GM21390 (cell line): ENCODE results near the gene MDP1.
"Not testable (repeated sequence)": the region's sequence is repeated elsewhere in the genome, so short reads cannot be mapped to it uniquely, and the experiment has no call there.

ENCODE experiments used
- ATAC-seq: cut with Tn5 transposase; IDR thresholded peaks from one replicate; pipeline ENCODE4 v1.9.1; 2021; ENCODE audit not compliant: unreplicated experiment

MDP1 gene

DNA sequence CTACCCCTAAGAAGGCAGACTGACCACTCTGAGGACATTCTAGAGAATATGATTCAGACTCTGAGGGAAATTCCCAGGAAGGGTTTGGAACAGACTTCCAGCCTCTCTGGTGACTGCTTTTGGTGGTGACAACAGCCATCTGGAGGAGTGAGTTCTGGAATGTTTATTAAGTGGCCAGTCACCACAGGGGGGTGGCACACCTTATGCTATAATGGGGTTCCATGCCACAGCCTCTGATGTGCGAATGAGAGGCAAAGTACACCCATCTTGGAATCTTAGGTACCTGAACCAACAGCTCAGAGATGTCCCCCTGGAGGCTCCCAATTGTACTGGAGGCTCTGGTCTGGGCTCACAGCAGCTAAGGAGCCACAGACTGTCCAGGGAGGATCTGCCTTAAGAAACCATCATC is 36.0 kb upstream of the MDP1 start:
- ATAC-seq, result no peak

DNA sequence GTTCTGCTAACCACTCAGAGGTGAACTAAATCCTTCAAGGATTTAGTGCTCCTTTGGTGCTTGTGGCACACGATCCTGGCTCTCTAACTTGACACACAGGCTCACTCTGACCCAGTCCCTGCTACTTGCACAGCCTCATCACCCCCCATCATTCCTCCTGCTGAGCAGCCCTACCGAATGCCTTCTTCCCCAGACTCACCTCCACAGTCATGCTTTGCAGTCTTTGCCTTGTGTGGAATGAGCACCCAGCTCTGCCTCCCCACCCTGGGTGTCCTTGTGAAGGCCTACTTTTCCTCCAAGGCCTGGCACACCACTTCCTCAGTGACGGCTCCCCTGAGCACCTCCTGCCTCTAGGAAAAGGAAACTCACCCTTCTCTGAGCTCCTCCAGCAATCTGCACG is 34.5 kb upstream of the MDP1 start:
- no peak for ATAC-seq

DNA sequence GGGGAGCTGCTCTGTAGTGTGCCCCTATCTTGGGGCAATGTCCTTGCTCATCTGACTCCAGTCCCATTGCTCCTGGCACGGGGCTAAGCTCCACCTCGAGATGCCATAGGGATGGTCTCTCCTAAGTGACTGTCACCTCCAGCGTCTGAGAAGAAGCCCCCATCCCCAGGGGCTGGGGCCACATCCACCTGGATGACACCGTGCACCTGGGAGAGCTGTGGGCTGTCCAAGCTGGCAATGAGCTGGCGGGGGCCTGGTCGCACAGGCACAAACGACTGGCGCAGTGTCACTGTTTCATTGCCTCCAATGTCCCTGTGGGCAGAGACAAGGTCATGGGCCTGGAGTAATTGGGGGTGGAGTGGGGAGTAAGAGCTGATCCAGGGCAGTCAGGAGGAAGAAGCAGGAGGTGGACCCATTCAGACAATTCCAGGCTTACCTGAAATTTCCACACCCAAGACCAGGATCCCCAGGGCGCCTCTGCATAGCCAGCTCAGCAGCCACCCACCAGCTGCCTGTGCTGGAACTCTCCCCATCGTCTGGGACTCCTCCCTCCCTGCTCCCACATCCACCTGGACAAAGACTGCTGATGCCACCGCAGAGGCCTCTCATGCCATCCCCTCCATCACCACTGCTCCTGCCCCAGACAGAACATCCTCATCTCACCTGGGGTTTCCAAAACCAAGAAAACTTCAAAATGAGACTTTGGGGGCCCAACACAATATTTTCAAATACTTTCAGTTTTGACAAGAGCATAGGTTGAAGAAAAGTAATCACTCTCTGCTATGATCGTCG is 33.6 kb upstream of the MDP1 start:
- ATAC-seq, result no peak

DNA sequence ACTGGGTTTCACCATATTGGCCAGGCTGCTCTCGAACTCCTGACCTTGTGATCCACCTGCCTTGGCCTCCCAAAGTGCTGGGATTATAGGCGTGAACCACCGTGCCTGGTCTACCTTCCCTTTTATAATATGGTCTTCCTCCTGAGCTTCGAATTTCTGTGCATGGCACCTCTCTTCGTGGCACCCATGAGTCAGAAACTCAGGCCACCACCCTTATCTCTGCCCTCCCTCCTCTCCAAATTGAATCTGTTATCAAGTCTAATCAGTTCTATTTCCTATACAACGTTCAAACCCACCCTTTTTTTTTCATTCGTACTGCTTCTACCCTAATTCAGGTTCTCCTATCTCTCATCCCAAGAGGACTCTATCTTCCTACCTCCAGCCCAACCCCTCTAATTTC is 31.6 kb upstream of the MDP1 start:
- ATAC-seq, result no peak

DNA sequence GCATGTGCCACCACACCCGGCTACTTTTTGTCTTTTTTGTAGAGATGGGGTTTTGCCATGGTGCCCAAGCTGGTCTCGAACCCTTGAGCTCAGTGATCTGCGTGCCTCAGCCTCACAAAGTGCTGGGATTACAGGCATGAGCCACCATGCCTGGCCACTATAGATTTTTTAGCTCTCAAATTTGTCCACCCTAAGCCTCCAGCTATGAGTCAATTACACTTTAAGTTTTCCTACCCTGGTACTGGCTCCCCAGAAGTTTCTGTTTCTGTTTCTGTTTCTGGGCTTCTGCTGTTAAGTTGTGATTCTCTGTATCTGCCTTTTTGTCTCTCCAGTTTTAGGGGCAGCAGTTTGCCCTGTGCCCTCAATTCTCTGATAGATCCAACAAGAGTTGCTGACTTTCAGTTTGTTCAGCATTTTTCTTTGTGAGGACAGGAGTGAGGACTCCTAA is 30.9 kb upstream of the MDP1 start:
- ATAC-seq, result no peak

DNA sequence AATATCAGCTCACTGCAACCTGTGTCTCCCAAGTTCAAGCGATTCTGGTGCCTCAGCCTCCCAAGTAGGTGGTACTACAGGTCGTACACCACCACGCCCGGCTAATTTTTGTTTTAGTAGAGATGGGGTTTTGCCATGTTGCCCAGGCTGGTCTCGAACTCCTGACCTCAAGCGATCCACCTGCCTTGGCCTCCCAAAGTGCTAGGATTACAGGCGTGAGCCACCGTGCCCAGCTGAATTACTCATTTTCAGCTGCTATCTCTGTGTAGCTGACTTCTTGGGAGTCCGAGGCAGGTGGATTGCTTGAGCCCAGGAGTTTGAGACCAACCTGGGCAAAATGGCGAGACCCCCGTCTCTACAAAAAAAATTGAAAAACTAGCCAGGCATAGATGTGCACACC is 29.5 kb upstream of the MDP1 start:
- ATAC-seq, result not testable (repeated sequence)

DNA sequence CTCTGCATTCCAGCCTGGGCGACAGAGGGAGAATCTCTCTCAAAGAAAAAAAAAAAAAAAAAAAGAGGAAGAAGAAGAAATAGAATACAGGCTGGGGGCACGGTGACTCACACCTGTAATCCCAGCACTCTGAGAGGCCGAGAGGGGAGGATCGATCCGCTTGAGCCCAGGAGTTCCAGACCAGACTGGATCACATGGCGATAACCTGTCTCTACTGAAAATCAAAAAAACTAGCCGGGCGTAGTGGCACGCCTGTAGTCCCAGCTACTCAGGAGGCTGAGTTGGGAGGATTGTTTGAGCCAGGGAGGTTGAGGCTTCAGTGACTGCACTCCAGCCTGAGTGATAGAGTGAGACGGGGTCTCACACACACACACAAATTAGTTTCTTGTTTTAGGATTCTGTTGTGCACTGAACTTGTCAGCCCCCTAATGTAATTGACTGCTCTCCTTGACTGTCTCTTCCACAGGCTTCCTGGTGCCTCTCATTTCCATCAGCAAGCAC is 27.5 kb upstream of the MDP1 start:
- no peak for ATAC-seq

DNA sequence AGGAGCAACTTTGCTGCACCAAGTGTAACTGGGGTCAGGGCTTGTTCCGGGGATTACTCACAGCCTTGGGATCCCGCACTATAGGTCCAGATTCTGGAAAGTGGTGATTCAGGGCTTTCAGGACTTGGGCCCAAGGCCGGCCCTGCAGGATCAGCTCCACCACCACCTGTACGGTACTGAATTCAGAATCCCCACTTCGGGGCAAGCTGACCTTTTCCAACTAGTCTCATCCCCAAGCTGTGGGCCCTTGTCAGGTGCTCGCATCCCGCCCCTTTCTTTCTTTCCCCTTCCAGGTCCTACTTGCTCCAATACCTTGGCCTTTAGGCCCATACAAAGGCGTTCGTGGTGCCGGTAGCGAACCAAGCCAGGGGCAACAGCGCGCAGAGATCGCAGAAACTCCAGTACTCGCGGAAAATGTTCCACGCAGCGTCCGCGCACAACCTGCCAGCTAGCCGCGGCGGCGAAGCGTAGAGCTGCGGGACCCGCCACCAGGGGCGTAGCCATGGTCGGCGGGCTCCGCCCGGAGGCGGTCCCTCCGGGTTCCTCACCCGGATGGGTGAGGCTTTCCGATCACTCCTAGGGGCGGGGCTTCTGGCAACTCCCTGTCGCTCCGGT is 26.1 kb upstream of the MDP1 start:
- ATAC-seq, result peak; percentile 77

DNA sequence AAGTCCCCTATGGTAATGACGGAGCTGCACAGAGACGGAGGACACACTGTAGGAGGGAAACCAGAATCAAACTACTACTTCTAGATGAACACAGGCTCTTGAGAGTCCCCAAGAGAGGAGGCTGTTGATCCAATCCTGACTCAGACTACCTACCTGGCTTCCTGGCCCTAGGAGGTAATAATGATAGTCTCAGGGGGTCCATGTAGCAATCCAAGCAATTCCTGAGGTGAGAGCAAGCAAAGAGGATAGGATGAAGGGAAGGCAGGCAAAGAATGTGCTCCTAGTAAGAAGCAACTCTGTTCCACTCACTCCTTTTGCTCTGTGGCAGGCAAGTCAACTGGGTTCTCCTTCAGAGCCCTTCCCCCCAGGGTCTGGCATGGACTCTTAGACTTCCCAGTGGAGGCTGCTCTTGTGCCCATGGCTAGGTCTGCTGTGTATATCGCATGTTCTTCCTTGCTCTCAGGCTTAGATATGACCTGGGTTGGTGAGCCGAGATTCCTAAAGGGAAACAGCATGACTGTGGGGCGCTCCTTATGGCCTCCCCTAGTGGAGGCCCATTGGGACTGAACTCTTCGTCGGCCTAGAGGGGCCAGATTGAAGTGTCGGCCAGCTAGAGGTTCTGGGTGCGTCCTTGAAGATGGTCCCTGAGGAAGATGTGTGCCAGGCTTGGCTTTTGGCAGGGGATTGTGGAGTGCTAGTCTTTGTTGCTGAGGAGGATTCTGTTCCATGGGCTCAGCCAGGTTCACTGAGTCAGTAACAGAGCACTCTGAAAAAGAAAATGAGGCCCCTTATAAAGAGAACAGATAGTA is 24.4 kb upstream of the MDP1 start:
- no peak for ATAC-seq

DNA sequence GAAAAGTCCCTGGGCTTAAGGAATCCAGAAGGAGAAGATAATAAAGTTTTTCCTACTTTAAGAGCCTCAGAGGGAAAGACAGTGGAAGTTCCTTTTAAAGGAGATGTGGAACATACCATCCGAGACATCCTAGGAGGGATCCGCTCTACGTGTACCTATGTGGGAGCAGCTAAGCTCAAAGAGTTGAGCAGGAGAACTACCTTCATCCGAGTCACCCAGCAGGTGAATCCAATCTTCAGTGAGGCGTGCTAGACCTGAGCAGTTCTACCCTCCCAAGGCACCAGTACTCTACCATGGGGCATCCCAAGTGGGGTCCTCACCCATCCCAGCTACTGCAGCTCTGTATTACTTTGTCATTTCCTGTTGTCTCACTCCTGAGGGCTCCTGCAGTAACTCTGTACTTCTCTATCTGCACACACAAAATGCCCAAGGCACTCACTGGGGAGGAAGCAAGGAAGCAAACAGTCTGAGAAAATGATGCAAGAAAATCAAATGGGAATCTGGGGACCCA is 22.7 kb upstream of the MDP1 start:
- no peak for ATAC-seq

DNA sequence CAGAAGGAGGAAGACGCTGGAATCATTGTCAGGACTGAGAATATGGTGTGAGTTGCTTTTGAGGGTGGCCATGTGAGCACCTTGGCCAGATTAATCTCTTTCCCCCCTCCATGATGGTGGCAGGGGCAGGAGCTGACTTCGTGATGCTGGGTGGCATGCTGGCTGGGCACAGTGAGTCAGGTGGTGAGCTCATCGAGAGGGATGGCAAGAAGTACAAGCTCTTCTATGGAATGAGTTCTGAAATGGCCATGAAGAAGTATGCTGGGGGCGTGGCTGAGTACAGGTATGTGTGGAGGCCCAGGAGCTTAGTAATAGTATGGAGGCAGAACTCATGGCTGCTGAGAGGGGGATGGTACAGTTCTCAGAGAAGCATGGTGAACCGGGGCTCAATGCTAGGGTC is 22.3 kb upstream of the MDP1 start:
- no peak for ATAC-seq

DNA sequence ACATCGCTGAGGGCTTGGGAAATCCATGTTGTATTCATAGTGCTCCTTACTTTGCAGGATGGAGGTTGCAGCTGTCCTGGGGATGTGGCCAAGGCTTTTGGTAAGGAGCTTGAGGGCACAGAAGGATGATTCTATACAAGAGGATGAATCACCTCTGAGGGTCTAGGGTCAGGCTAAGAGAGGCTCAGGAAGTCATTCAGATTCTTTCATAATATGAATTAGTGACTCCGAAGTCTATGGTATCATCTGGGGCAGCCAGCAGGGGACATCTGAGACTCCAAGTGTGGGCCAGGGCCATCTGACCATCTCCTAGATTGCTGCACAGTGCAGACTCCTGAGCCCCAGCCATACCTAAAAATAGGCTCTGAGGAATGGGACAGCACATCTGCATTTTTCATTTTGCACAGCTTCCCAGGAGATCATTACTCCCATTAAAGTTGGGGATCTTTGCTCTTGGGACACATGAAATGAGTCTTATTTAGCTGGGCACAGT is 21.6 kb upstream of the MDP1 start:
- no peak for ATAC-seq

DNA sequence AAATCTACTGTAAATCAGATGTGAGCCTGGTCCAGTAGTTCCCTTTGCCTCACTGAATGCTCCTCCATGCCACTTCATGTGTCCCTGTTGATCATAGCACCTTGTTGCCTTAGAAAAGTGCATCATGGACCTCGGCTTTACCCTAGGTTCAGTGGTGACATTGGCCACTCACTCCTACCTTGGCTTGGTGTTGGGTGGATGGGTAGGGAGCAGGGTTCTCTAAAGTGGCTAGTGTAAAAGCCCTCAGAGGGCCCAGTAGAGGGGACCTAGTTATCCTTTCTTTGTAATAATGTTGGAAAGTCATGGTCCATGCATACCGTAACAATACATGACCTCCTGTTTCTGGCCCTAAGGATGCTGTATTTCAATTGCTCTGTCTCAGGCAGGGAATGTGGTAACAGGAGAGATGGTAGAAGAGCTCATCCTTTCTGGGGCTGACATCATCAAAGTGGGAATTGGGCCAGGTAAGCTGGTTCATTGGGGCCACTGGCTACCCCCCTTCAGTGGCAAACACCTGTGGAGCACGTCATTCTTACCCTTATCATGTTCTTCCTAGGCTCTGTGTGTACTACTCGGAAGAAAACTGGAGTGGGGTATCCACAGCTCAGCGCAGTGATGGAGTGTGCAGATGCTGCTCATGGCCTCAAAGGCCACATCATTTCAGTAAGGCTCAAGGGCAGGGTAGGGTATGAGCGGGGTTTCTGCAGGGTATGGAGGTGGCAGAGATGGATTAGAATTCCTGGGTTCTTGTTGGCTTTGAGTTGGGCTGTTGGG is 21.0 kb upstream of the MDP1 start:
- ATAC-seq, result no peak

DNA sequence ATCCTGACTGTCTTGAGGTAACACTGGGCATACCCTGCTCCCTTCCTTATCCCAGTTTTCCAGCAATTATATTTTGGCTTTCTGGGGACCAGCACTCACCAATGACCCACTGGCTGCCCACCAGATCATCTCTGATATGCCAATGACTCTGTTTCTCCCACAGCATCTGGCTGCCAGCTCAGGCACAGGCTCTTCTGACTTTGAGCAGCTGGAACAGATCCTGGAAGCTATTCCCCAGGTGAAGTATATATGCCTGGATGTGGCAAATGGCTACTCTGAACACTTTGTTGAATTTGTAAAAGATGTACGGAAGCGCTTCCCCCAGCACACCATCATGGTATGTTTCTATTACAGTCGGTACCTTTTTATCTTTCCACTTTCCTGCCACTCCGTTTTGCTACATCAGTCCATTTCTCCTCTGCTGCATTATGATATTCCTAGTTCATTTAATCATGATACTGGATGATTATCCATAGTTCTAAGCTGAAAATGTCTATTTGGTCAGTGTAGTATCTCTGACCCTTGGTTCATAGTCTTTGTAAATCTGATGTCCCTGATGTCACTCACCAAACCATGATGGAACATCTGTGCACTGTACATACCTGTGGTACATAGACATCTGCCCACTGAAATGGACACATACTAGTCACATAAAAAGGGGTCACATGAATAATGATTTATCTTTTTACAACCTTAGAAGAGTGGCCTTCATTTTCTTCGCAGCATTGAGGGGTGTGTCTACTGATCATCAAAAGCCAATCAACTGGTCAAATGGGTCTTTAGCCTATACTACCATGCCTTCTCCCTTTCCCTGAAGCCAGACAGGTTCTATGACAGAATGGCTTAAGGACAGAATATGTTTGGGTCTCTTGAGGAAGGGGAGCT is 20.2 kb upstream of the MDP1 start:
- ATAC-seq, result no peak

DNA sequence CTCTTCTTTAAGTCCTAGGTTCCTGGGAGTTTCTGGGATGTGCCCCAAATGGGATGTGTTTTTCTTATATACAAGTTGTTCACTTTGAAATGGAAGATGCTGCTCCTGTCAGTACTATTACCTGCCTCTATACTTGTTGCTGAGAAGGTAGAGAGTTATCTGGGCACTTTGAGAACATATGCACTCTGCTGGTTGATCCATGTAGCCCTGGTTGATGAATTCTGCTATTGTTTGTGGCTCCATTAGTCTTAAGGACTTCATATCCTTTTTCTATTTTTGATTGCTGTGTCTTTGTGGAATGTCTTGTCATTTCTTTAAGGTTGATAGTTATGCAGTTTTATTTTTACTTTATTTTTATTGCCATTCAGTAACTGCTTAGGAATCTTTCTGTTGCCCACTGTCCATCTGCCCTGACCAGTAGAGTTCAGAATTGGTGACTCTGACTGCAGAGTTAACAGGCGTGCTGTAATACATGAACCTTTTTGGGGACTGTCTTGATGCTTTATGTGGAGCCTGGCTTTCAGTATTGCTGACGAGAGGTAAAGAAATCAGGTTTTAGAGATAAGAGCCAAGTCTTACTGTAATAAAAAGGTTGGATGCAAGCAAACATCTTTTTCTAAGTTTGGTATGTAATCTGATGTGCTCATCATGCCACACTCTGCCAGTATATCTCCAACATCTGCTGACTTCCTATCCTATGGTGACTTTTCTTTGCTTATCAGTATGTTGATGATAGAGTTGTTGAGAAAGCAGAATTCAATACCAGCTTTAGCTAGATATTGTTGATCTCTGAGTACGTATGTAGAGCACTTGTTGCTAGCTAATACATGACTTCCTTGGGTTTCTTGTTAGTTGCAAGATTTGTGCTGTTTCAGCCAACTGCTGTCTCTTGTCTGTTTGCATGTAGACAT is 18.5 kb upstream of the MDP1 start:
- ATAC-seq, result no peak

DNA sequence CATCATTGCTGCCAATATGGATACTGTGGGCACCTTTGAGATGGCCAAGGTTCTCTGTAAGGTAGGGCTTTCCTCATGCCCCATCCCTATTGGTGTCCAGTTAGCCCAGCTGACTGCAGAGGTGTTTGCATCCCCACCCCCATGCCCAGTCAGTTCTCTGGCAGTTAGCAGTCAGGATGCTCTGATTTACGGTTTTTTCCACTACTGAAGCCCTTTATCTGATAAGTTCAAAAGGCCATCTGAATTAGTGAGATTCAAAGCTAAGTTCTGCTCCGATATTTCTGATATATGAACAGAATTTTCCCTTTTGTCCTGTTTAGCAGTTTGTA is 17.6 kb upstream of the MDP1 start:
- no peak for ATAC-seq

DNA sequence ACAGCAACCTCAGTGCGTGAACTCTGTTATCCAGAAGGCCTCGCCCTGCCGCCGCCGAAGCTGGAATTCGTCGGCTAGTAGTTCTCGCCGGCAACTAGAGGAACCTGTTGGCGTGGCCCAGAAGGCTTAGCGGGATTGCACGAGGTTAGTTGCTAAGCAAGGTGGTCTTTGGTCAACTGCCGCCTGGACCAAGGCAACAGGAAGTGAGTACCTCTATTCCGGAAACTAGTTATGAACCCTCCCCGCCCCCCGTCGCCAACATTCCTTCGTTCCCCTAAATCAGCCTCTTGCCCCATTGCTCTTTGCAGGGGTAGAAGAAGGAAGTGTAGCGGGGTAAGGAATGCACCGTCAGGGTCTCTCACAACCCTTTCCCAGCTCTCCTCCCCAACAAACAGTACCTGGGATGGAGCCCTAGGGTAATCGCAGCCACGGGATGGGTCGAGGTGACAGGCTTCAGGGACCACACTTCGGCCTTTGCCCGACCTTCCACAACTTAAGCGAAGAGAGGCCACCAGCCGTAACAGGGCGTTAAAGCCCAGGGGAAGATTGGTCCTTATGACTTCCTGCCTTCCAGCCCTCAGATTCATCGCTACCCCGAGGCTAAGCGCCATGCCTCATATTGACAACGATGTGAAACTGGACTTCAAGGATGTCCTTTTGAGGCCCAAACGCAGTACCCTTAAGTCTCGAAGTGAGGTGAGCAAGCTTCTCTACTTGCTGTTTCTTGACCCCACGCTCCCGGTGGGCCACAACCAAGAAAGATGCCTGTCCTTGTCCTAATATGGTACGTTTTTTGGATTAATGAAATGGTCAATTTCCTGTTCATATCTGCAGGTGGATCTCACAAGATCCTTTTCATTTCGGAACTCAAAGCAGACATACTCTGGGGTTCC is 17.0 kb upstream of the MDP1 start, which contains the start of gene GMPR2:
Gene GMPR2 (plus strand): TSS at position 285 of the 893 bp plus-strand sequence. CDS start 325 bp downstream, at position 610.
- peak; percentile 70 for ATAC-seq
